Upper lobe of left lung (tissue), 6 donors: Measurements from ENCODE around the gene TMEM273. TPM values are rescaled to one million over a fixed set of nuclear protein-coding genes. Genes with fewer than 3 reads are reported as not detected.
A peak's percentile ranks its signal among the peaks of the same experiment; 100 is the strongest.

ENCODE experiments used
- ATAC-seq, 2 donors: fragments of 200-7000 bp; cut with Tn5 transposase; one replicate each; pipeline ENCODE4 v1.9.1; 2022; ENCODE audit warnings: mild to moderate bottlenecking in 2 of 2, moderate library complexity in 2 of 2; ENCODE audit not compliant: low FRiP score in 2 of 2
- DNase-seq, 2 donors: peaks; one replicate each; pipeline ENCODE4 v3.0.0-alpha.2; 2019 to 2020
- H3K27ac ChIP-seq, 4 donors: fragments of 200-600 bp; sonication (generic); one replicate each; pipeline ENCODE4 v1.5.1; 2016 to 2019
- H3K27me3 ChIP-seq, 4 donors: fragments of 200-600 bp; sonication (generic); one replicate each; pipeline ENCODE4 v1.5.1; 2017 to 2019
- H3K36me3 ChIP-seq, 4 donors: fragments of 200-600 bp; sonication (generic); one replicate each; pipeline ENCODE4 v1.5.1; 2016 to 2019
- H3K4me1 ChIP-seq, 4 donors: fragments of 200-600 bp; sonication (generic); one replicate each; pipeline ENCODE4 v1.5.1; 2018 to 2019
- H3K4me3 ChIP-seq, 4 donors: fragments of 200-600 bp; sonication (generic); one replicate each; pipeline ENCODE4 v1.5.1; 2017 to 2019; ENCODE audit warnings: mild to moderate bottlenecking in 2 of 4, moderate library complexity in 1 of 4
- H3K9me3 ChIP-seq, 4 donors: fragments of 200-600 bp; sonication (generic); one replicate each; pipeline ENCODE4 v1.5.1; 2018 to 2019
- CTCF ChIP-seq, 6 experiments: fragments of 450-650 bp in 4 of 6; fragments of 200-600 bp in 2 of 6; sonication (generic) in 2 of 6; IDR thresholded peaks; one replicate each; pipeline ENCODE4 v1.5.1; 2016 to 2019; ENCODE audit warnings: antibody characterized with exemption in 6 of 6
- EP300 ChIP-seq, 4 donors: sonication (generic); formaldehyde crosslinking; IDR thresholded peaks; one replicate each; pipeline ENCODE4 v1.5.1; 2017; ENCODE audit warnings: antibody characterized with exemption in 4 of 4, control low read depth in 2 of 4
- POLR2A ChIP-seq, 4 donors: fragments of 450-650 bp; IDR thresholded peaks; one replicate each; pipeline ENCODE4 v1.5.1; 2016 to 2017; ENCODE audit warnings: antibody characterized with exemption in 4 of 4, mild to moderate bottlenecking in 2 of 4
- POLR2AphosphoS5 ChIP-seq, 2 donors: sonication (generic); formaldehyde crosslinking; IDR thresholded peaks; one replicate each; pipeline ENCODE4 v1.5.1; 2017; ENCODE audit warnings: antibody characterized with exemption in 2 of 2
- WGBS, 2 donors: methylation state at CpG; one replicate each; pipeline ENCODE4 v1.1.5; 2017 to 2018; 5-methylcytosine and 5-hydroxymethylcytosine counted together
- total RNA-seq, 6 donors: library from RNA; depleted of rRNA in 4 of 6; stranded (reverse); fragments of >200 nt in 4 of 6; gene quantifications; one replicate each; pipeline versions ENCODE4 v1.1.0 to v1.2.1, GENCODE V29; 2016 to 2021
- donor health status: DM: no; HTN: no; CAD: no; lungs with moderate emphysema.
- donor health status: DM: no; HTN: yes; CAD: no; lungs with severe emphysema.

TMEM273 gene
- total RNA-seq, 6 donors from 2014 or later: 12.3 to 52.3 (median 30.7) TPM

- Histone ChIP-seq H3K27me3 (no peaks in the 10 kb centered on the region), H3K4me1 (peaks cover 0 to 14% (median 6%) of the 10 kb centered on the region in 4 donors), H3K4me3 (no peak overlapping the region), H3K36me3 (no peaks in the 10 kb centered on the region), H3K9me3 (no peaks in the 10 kb centered on the region), H3K27ac (peak overlapping the region in 1 of 4 donors; percentile 62)
- 68 to 69% methylated on average over 1 of the region's 1 CpG for WGBS, 2 donors
- TF ChIP-seq POLR2A (IDR thresholded peaks at IDR 0.05): no peak
- TF ChIP-seq CTCF (IDR thresholded peaks at IDR 0.05): no peak
- no peak for TF ChIP-seq EP300 (IDR thresholded peaks at IDR 0.05)
- TF ChIP-seq POLR2AphosphoS5 (IDR thresholded peaks at IDR 0.05): no peak
- DNase-seq (no peak), ATAC-seq (no peak)
Observed at GRCh38 chr10:49136525-49136924, 51.7 kb downstream of the TMEM273 start.

GRCh38 chr10:49135575-49136313 is 52.4 kb downstream of the TMEM273 start:
- no peak for DNase-seq
- 42 to 57% methylated on average over 9 of the region's 9 CpGs for WGBS, 2 donors

GRCh38 chr10:49134327-49134726 is 53.9 kb downstream of the TMEM273 start:
- TF ChIP-seq POLR2A (IDR thresholded peaks at IDR 0.05) (no peak), CTCF (IDR thresholded peaks at IDR 0.05) (no peak), POLR2AphosphoS5 (IDR thresholded peaks at IDR 0.05) (no peak), EP300 (IDR thresholded peaks at IDR 0.05) (no peak)
- 58 to 64% methylated on average over 3 of the region's 3 CpGs for WGBS, 2 donors
- Histone ChIP-seq H3K27me3 (no peaks in the 10 kb centered on the region), H3K36me3 (no peaks in the 10 kb centered on the region), H3K4me3 (no peak overlapping the region), H3K4me1 (peaks cover 0 to 14% (median 3%) of the 10 kb centered on the region in 4 donors), H3K27ac (no peak overlapping the region), H3K9me3 (no peaks in the 10 kb centered on the region)
- DNase-seq (no peak), ATAC-seq (no peak)

More at GRCh38 chr10:49135575-49136313, 52.4 kb downstream of the TMEM273 start:
- peaks cover 0 to 14% (median 6%) of the 10 kb centered on the region in 4 donors for H3K4me1 ChIP-seq
- H3K27ac ChIP-seq: peak overlapping the region in 3 of 4 donors; percentile 28 to 62 (median 55)
- H3K9me3 ChIP-seq: no peaks in the 10 kb centered on the region
- TF ChIP-seq EP300 (IDR thresholded peaks at IDR 0.05) (peak in 1 of 4 donors; percentile 51), POLR2AphosphoS5 (IDR thresholded peaks at IDR 0.05) (peak in 1 of 2 donors; percentile 14), POLR2A (IDR thresholded peaks at IDR 0.05) (no peak), CTCF (IDR thresholded peaks at IDR 0.05) (peak in 1 of 6 experiments; percentile 5)
- H3K27me3 ChIP-seq: no peaks in the 10 kb centered on the region
- H3K4me3 ChIP-seq: no peak overlapping the region
- ATAC-seq: no peak
- H3K36me3 ChIP-seq: no peaks in the 10 kb centered on the region

DNA sequence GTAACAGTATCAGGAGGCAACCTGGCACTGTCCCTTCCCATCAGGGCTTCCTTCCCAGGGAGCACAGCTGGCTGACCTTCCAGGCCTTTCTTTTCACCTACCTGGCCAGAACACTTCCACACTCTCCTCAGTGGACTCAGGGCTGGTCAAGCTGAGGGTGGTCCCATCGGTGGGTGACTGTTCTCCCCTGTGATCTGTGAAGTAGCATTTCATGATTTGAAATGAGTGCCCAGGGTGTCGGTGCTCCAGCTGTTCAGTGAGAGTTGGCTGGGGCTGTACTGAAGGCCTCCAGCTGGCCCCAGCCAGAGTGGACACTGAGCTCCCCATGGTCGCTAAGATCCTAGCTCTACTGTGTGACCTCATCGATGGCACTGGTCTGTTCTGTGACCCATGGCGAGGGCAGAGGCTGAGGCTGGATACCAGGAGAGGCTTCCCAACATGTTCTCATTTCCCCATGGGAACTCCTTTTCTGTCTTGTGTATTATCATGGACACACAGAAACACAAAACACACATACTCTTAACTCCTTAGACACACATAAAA is 54.4 kb downstream of the TMEM273 start, which contains the start of gene FAM170B:
TSS of gene FAM170B (minus strand) at position 316 of the 543 bp plus-strand sequence. CDS start at position 213, 103 bp downstream.
- no peaks in the 10 kb centered on the region for H3K36me3 ChIP-seq
- H3K4me1 ChIP-seq: peaks cover 0 to 12% (median 2%) of the 10 kb centered on the region in 4 donors
- no peak for DNase-seq
- H3K4me3 ChIP-seq: no peak within 1 kb of the TSS
- 90% methylated on average over 2 to 5 of the region's 5 CpGs for WGBS, 2 donors
- no peak for TF ChIP-seq POLR2A (IDR thresholded peaks at IDR 0.05)
- TF ChIP-seq POLR2AphosphoS5 (IDR thresholded peaks at IDR 0.05): no peak
- TF ChIP-seq EP300 (IDR thresholded peaks at IDR 0.05): no peak
- no peak for TF ChIP-seq CTCF (IDR thresholded peaks at IDR 0.05)
- H3K27ac ChIP-seq: peak within 1 kb of the TSS in 1 of 4 donors; percentile 62
- H3K9me3 ChIP-seq: no peaks in the 10 kb centered on the region
- no peaks in the 10 kb centered on the region for H3K27me3 ChIP-seq
- ATAC-seq: no peak
